ELF-1 (cell line): ENCODE measurements around the gene NFYC.
"Not testable (repeated sequence)": the region's sequence is repeated elsewhere in the genome, so short reads cannot be mapped to it uniquely, and the experiment has no call there.

Source experiments
- DNase-seq: peaks from one replicate; pipeline ENCODE4 v3.0.0-alpha.2; 2016; ENCODE audit warnings: low read depth, low spot score

The NFYC gene

DNA sequence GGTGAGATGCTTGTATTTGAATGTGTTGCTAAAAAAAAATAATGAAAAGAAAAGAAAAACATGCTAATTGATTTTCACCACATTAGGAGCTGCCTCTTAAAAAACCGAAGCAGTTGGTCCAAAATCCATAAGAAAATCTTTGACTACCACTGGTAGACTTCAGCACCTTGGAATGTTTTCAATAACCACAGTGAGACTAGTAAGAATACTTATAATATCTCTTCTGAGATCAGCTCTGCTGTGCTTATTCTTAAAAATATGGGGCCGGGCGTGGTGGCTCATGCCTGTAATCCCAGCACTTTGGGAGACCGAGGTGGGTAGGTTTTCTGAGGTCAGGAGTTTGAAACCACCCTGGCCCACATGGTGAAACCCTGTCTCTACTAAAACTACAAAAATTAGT is 15.1 kb downstream of the NFYC start:
- DNase-seq: no peak

DNA sequence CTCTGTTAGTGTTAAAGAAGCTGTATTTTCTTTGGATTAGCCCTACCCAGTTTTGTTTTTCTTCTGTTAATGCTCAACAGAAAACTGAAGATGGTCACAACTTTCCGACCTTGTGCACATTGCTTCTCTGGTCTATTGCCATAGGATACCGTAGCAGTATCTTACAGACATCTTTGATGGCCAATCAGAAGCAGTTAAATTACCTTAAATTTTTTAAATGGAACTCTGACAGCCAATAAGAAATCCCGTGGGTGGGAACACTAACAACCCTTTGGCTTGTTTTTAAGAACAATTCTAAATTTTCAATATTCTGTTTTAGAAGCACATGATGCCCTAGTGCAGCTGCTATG is 17.2 kb downstream of the NFYC start:
- DNase-seq: no peak

DNA sequence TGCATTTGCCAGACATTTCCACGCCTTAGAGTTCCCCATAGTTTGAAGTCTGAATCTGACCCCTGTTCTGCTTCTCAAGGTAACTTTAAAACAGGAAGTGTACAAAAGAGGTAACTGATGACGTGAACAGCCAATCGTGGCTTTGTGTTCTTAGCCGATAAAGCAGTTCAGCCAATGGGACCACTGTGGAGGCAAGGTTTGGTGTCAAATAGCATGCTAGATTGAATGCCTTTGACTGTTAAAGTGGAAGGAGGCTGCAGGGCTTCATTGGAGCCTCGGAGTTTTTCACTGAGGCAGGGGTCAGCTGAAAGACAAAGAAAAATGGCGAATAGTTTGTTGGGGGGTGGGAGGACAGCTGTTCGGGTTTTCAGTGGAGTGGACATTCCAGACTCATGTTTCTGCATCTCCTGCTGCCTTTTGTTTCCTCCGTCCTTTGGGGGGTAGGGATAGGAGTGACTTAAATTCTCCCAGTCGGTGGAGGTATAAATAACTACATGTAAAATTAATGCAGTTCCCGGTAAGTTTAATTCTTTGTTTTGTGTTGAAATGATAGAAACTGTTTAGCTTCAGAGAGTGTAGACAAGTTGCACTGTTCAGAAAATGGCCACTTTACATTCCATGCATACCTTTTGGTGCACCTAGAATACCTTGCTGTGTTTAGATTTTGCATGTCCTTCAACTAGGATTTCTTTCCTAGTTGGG is 17.7 kb downstream of the NFYC start:
- peak; percentile 96 for DNase-seq

DNA sequence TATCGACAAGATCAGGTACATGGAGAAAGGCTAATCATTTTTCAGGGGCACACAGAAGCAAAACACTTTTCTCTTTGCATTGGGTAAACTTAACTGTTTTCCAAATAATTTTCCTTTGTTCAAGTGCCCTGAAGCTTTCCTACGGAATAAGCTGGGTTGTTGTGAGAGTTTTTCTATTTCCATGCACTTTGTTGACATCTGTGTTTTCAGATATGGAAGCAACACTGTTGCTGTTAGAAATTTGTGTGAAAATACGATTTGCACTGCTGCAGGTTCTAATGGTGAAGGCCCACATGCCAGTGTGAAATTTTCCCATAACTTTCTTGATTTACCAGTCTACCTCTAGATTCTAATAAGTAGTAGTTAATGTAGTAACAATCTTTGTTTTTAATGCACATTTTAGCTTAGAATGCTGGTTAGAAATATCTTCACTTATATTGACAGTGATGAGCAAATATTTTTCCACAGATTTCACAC is 18.3 kb downstream of the NFYC start:
- no peak for DNase-seq

DNA sequence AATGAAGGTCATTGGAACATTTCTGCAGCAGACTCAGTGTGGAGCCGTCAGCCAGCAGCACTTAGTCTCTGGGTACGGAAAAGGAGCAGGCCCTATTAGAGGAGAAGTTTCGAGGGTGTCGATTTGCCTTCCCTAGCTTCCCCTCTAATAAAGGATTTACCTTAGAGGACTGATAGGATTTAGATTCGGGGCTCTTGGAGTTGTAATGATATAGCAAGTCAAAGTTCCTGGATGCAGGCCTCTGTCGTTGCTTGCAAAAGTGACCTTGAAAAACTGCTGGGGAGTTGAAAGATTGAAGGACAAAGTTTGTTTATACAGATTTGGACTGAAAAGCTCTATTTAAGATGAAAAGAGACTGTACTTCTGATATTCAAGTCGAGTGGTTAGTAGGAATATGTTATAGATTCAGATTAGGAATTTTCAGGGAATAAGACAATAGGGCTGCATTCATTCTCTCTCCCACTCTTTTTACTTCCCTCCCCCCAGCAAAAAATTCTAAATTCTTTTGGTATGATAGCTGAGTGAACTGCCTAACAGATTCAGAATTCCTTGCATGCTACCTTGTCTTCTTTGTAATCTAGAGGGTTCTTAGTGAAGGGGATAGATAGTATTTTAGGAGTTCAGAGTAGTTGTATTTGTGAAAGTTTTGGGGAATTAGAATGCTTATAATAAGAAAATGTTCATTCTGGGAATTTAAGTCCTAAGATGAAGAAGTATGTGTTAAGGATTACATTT is 19.2 kb downstream of the NFYC start:
- no peak for DNase-seq

DNA sequence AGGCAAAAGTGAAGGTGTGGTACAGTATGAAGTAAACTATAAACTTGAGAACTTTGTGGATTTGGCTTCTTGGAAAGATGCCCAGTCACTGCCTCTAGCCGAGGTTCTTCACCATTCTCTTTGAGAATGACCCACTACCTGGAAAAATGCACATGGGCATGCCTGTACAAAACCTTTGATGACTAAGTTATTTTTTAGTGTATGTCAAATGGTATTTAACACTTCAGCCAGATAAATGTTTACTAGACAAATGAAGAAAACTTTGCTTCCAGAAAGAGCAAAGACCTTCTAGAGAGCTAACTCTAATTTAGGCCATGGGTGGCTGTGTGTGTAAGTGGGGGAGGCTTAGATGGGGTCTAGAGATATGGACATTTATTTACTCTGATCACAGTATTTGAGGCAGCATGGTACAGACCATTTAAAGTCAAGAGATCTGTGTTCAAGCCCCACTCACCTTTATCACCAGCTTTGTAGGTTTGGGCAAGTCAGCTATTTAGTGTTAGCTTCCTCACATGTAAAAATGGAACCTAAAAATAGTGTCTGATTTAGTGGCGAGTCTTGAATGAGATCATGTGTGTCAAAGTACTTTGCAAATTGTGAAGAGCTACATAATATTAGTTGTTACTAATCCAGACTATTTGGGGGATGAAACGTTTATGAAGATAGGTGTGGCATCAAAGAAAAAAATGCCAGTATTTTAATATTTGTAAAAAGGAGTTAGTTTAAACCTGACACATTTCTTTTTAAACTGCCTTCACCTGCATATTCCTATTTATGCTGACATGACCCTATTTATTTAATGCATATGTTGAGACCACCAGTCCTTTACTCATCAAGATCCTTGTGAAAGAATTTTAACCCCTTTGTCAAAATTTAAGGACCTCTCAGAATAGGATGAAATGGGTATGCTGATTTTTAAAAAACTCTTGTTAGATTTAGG is 20.2 kb downstream of the NFYC start:
- no peak for DNase-seq

DNA sequence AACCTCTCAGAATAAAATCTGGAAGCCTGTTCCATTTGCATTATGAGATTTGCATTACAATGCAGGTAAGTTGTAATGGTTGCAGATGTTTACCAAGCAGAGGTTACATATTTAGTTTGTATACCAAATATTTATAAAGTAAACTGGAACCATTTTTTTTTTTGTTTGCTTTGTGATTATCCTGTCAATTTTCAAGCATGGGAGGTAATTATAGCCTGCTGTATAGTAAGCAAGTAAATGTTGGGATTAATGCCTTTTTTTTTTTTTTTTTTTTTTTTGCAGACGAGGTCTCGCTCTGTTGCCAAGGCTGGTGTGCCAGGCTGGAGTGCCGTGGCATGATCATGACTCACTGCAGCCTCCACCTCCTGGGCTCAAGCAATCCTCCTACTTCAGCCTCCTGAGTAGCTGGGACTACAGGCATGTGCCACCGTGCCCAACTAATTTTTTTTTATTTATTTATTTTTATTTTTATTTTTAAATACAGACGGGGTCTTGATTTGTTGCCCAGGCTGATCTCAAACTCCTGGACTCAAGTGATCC is 21.0 kb downstream of the NFYC start:
- DNase-seq: no peak

DNA sequence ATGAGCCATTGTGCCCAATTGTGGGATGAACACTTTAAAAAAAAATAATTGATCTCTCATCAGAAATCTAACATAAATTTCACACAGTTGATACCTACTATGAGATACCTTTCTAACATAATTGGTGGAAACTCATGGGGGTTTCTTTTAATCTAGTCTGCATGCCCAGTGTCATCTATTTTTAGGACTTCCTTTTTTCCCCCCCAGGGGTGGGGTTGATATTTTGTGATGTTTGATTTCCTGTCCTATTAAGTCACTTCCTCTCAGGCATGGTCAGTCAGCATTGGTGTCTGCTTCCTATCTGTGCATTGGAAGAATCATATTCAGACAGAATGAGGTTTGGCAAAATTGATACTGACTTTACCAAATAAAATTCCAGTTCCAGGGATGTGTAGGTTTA is 21.5 kb downstream of the NFYC start:
- no peak for DNase-seq

DNA sequence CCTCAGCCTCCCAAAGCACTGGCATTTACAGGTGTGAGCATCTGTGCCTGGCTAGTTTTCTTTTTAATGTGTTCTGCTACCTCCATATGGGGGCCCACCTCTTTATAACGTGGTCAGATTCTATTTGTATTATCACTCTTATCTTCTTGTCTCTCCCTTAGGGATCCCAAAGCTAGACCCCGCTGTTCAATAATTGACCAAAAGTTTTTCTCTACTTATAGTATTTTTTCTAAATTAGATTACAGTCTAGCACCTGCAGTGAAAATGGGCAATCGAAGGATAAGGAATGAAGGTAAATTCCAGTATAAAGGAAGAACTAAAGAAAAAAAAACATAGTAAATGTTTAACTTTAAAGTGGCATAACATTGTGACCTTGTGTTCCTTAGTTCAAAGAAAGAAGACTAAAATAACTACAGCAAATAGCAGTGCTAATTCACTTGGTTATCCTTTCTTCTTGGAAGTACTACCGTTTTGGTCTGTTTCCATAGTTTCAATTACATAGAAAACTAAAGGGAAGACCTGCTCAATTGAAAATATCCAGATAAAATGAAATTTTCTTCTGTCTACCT is 24.1 kb downstream of the NFYC start:
- no peak for DNase-seq

DNA sequence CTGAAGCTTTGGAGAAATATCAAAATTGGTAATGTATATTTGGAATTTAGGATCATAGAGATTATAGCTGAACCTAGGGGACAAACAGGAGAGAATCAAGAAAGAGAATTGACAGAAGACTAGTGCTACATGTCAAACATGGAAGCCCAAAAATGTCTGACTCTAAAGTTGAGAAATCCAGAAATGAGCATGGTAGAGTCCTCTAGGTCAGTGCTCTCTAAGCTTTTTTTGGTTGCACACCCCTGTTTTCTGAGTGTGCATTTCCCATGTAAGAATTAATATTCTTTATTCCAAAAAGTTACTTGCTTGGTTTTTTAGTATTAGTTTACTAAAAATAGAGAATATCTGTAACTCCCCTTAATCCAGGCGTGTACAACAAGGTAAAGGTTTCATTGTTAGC is 25.6 kb downstream of the NFYC start:
- no peak for DNase-seq

DNA sequence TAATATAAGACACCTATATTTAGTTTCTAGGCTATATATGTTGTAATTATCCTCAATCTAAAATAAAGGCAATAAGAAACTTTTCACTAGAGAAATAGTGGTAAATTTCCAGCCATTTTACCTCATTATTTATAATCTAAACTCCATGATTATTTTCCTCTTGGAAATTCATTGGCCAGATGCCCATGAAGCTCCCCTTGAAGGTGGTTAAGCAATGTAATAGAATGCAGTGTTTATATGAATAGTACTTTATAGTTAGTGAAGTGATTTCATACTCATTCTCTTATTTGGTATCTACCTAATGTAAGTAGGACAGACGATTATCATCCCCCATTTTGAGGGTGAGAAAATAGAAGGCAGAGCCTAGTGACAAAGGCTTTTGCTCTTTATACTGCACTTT is 26.5 kb downstream of the NFYC start:
- no peak for DNase-seq

DNA sequence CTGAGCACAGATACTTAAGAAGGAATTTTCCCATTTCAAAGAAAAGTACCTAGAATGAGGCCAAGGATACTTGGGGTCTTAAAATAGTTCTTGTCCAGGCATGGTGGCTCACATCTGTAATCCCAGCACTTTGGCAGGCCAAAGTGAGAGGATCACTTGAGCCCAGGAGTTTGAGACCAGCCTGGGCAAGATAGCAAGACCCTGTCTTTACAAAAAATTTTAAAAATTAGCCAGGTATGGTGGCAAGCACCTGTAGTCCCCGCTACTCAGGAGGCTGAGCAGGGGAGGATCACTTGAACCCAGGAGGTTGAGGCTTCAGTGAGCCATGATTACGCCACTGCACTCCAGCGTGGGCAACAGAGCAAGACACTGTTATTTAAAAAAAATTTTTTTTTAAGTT is 29.0 kb downstream of the NFYC start:
- DNase-seq: no peak

DNA sequence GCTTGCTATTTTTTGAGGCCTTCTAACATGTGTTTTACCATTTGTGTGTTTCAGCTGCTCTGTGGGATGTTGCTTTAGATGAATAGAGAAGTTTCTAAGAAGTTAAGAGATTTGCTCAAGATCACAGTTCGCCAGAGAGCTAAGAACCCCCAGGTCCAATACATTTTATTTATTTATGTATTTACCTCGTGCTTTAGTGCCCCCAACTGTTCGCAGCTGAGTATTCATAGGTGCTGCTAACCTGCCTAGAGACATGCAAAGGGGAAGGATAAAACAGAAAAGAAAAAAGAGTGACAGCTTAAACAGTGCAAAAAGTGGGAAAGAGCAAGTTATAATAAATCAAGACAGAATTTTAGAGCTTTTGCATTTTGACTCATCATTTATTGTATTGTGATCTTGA is 31.1 kb downstream of the NFYC start:
- DNase-seq: no peak

DNA sequence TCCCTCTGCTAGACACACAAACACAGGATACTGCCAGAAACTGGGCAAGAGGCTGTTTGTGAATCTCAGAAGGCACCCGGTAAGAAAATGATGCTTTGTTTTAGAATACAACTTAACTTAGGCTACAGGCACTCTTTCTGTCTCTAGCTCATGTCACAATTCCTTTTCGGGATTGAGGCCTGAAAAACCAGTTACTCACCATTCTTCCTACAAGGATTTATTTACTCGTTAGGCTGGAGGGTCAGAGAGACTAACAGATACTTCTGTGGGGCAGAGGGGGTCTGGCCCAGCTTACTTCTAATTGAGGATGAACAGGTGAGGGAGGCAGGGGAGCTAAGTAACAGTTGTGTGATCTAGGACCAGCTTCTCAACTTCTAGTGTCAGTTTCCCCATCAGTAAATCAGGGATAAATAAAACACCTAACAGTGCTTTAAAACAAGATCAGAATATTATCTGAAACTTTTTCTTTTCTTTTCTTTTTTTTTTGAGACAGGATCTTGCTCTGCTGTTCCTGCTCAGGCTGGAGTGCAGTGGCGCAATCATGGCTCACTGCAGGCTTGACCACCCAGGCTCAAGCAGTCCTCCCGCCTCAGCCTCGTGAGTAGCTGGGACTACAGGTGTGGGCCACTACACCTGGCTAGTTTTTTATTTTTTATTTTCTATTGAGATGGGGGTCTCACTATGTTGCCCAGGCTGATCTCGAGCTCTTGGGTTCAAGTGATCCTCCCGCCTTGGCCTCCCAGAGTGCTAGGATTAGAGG is 31.9 kb downstream of the NFYC start:
- DNase-seq: peak; percentile 68

DNA sequence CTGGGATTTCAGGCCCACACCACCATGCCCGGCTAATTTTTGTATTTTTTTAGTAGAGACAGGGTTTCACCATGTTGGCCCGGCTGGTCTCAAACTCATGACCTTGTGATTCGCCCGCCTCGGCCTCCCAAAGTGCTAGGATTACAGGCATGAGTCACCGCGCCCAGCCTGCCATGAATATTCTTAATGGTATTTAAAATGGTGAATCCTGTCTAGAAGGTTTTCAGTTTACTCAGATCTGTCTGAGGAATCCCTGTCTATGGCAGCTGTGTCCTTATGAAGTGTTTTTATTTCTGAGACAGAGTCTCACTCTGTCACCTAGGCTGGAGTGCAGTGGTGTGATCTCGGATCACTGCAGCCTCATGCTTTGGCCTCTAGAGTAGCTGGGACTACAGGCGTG is 36.2 kb downstream of the NFYC start:
- not testable (repeated sequence) for DNase-seq

DNA sequence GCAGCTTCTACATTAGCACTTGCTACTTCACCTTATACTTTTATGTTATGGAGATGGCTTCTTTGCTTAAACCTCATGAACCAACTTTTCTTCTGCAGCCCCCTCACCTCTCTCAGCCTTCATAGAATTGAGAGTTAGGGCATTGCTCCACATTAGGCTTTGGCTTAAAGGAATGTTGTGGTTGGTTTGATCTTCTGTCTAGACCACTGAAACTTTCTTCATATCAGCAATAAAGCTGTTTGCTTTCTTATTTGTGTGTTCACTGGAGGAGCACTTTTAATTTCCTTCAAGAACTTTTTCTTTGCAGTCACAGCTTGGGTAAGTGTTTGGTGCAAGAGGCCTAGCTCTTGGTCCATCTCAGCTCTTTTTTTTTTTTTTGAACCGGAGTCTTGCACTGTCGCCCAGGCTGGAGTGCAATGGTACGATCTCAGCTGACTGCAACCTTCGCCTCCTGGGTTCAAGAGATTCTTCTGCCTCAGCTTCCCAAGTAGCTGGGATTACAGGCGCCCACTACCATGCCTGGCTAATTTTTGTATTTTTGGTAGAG is 37.9 kb downstream of the NFYC start:
- DNase-seq: not testable (repeated sequence)

DNA sequence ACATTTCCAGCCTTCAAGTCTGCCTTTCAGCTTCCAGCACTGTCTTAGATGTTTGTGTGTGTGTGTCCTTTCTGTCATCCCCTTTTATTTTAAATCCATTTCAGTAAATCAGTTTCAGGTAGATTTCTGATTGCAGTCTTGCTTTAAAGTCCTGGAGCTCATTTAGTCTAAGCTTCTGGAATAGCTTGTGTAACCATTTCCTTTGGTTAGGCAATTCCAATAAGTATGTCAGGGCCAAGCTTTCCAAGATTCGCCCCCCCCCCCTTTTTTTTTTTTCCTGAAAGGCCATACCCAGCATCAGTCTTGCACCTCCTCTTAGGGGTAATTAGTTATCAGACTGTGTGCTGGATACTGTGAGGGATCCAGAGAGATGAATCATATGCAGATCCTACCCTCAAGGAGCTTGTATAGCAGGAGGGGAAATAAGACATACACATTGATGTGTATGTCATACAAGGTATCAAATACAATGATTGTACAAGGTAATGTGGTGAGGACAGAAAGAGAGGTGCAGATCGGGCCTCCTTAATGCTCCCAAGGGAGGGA is 41.3 kb downstream of the NFYC start:
- no peak for DNase-seq

DNA sequence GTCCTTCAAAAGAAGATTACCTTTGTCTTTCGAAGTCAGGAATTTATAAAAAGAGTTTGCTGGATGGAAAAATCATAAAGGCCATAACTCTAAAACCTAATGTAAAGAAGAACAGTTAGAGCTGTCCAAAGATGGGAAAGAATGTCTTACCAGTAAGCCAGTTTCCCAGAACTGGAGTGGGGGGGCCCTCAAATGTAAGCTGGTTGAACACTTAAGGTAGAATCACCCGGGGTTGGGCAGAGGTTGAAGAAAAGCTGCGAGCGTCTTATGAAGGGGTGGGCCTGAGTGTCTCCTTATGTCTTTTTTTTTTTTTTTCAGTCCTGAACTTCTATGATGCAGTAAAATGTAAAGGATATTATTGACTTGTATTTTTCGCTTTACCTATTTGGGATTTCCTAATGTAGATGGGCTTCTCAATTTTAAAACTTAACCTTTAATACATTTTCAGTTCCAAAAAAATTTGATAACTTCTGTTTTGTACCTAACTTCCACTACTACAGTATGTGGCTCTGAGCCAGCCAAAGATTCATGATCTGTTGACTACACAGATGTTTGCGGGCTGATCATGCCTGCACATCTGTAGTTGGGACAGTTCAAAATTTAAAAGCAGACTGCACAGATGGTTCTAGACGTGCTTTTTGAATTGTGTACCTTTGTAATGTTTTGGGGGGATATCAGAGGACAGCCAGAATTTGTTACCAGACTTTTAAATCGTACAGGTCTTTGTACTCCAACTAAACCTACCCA is 43.6 kb downstream of the NFYC start:
- no peak for DNase-seq

DNA sequence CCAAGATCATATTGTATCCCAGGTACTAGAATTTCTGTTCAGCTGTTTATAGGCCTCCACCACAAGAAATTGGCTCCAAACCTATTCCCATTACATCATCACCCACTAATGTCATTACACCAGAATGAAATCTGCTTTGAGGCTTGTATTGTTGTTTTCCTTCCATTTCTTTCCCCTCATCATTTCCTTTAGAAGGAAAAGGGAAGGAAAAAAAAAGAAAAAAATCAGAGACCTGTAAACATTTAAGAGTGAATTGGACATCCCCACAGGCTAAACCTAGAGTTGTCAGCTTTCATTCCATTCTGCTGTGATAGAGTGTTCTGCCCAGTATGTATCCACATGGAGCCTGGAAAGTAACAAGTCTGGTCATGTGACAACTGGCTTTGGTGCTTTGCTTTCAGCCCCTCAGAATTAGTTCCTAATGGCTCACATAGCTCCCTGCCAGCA is 44.6 kb downstream of the NFYC start:
- DNase-seq: peak; percentile 18

DNA sequence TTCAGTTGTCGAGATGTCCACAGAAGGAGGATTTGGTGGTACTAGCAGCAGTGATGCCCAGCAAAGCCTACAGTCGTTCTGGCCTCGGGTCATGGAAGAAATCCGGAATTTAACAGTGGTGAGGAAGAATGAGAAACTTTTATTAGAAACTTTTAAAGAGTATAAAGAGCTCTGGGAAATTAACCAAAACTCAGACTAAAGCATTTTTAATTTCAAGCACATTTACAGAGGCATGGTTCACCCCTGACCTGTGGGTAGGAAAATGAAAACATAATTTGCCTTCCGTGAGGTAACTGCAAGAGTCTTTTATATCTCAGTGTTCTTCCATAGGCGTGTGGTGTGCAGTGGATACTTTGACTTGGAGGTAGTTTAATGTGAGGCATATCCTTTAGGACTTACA is 47.3 kb downstream of the NFYC start:
- no peak for DNase-seq
